HepG2 (cell line): ENCODE data around the gene GNB3. TPM values are rescaled to one million over a fixed set of nuclear protein-coding genes. Genes with fewer than 3 reads are reported as not detected.

Experiments used
- FOXK2 ChIP-seq: fragments of 450-650 bp; IDR thresholded peaks from 2 replicates; pipeline ENCODE4 v1.6.1; 2016
- FOXO4 ChIP-seq: sonication (generic); formaldehyde crosslinking; conservative IDR thresholded peaks from 2 replicates; pipeline ENCODE4 v1.8.1; 2023; ENCODE audit warnings: missing genetic modification reagents
- HMG20A ChIP-seq: IDR thresholded peaks from 2 replicates; pipeline ENCODE4 v1.6.1; 2016; ENCODE audit warnings: borderline replicate concordance
- HOXA3 ChIP-seq: sonication (generic); formaldehyde crosslinking; IDR thresholded peaks from 2 replicates; pipeline ENCODE4 v1.5.0; 2020; ENCODE audit warnings: missing genetic modification reagents
- MAF1 ChIP-seq: sonication (generic); formaldehyde crosslinking; IDR thresholded peaks from 2 replicates; pipeline ENCODE4 v1.5.0; 2020; ENCODE audit warnings: missing genetic modification reagents, borderline replicate concordance
- NFE2L1 ChIP-seq: sonication (generic); formaldehyde crosslinking; IDR thresholded peaks from 2 replicates; pipeline ENCODE4 v1.4.0; 2020; ENCODE audit warnings: missing genetic modification reagents, mild to moderate bottlenecking, borderline replicate concordance
- NFYB ChIP-seq: sonication (generic); formaldehyde crosslinking; IDR thresholded peaks from 2 replicates; pipeline ENCODE4 v1.4.0; 2020; ENCODE audit warnings: missing genetic modification reagents
- PCBP2 ChIP-seq: fragments of 200-400 bp; formaldehyde crosslinking; optimal IDR thresholded peaks from 2 replicates; pipeline ENCODE3; 2018; ENCODE audit warnings: low read length, low read depth; ENCODE audit not compliant: poor library complexity, severe bottlenecking
- PITX1 ChIP-seq: sonication (generic); formaldehyde crosslinking; IDR thresholded peaks from 2 replicates; pipeline ENCODE4 v1.5.1; 2020; ENCODE audit warnings: mild to moderate bottlenecking, missing genetic modification reagents
- RFX1 ChIP-seq: fragments of 450-650 bp; IDR thresholded peaks from 2 replicates; pipeline ENCODE4 v1.6.1; 2017
- RFXAP ChIP-seq: sonication (generic); formaldehyde crosslinking; IDR thresholded peaks from 2 replicates; pipeline ENCODE4 v1.4.0; 2020; ENCODE audit warnings: missing genetic modification reagents, borderline replicate concordance
- SP1 ChIP-seq, 2 experiments: fragments of 450-650 bp in 1 of 2; sonication (generic) in 1 of 2; formaldehyde crosslinking in 1 of 2; IDR thresholded peaks; 2 replicates each; pipeline versions ENCODE4 v1.4.0 to v1.6.1; 2016 to 2020; ENCODE audit warnings: missing genetic modification reagents in 1 of 2
- TBX2 ChIP-seq: sonication (generic); formaldehyde crosslinking; IDR thresholded peaks from 2 replicates; pipeline ENCODE4 v1.5.0; 2020; ENCODE audit warnings: missing genetic modification reagents, mild to moderate bottlenecking, borderline replicate concordance
- TEAD2 ChIP-seq: sonication (generic); formaldehyde crosslinking; IDR thresholded peaks from 2 replicates; pipeline ENCODE4 v1.9.0; 2021; ENCODE audit warnings: missing genetic modification reagents
- TOPORS ChIP-seq: sonication (generic); formaldehyde crosslinking; IDR thresholded peaks from 2 replicates; pipeline ENCODE4 v1.8.0; 2023; ENCODE audit warnings: mild to moderate bottlenecking, missing genetic modification reagents
- ZBTB7B ChIP-seq: sonication (generic); formaldehyde crosslinking; IDR thresholded peaks from 2 replicates; pipeline ENCODE4 v1.4.0; 2020; ENCODE audit warnings: missing genetic modification reagents
- ZEB1 ChIP-seq: IDR thresholded peaks from 2 replicates; pipeline ENCODE4 v1.6.1; 2012; ENCODE audit warnings: mild to moderate bottlenecking, low read depth, inconsistent platforms; ENCODE audit not compliant: insufficient replicate concordance
- ZNF251 ChIP-seq: sonication (generic); formaldehyde crosslinking; IDR thresholded peaks from 2 replicates; pipeline ENCODE4 v1.9.0; 2021; ENCODE audit warnings: mild to moderate bottlenecking, missing genetic modification reagents
- ZNF335 ChIP-seq: sonication (generic); formaldehyde crosslinking; IDR thresholded peaks from 2 replicates; pipeline ENCODE4 v1.4.0; 2020; ENCODE audit warnings: missing genetic modification reagents
- ZNF468 ChIP-seq: sonication (generic); formaldehyde crosslinking; IDR thresholded peaks from 2 replicates; pipeline ENCODE4 v1.8.0; 2022; ENCODE audit warnings: mild to moderate bottlenecking, moderate library complexity, missing genetic modification reagents
- ZNF510 ChIP-seq: sonication (generic); formaldehyde crosslinking; IDR thresholded peaks from 2 replicates; pipeline ENCODE4 v1.4.0; 2020; ENCODE audit warnings: low read depth, mild to moderate bottlenecking, missing genetic modification reagents
- ZNF609 ChIP-seq: sonication (generic); formaldehyde crosslinking; IDR thresholded peaks from 2 replicates; pipeline ENCODE4 v1.4.0; 2020; ENCODE audit warnings: mild to moderate bottlenecking, missing genetic modification reagents, borderline replicate concordance
- ZNF678 ChIP-seq: sonication (generic); formaldehyde crosslinking; IDR thresholded peaks from 2 replicates; pipeline ENCODE4 v1.4.0; 2020; ENCODE audit warnings: mild to moderate bottlenecking, missing genetic modification reagents
- ZSCAN21 ChIP-seq: sonication (generic); formaldehyde crosslinking; IDR thresholded peaks from 2 replicates; pipeline ENCODE4 v1.8.0; 2022; ENCODE audit warnings: mild to moderate bottlenecking, missing genetic modification reagents, moderate library complexity, borderline replicate concordance
- polyA plus RNA-seq, 8 experiments: library from polyadenylated mRNA; depleted of rRNA in 3 of 8; stranded (reverse) in 7 of 8; unstranded in 1 of 8; fragments of >200 nt; fragmentation: Illumina TruSeq in 4 of 8; extraction: Trizol in 4 of 8; gene quantifications; 2 replicates each; pipeline versions ENCODE4 v1.2.1 to v1.2.3, GENCODE V29; 2011 to 2016; ENCODE audit warnings: low read depth in 4 of 8, missing spikeins in 1 of 8, mixed read lengths in 1 of 8; ENCODE audit not compliant: insufficient read depth in 1 of 8
- total RNA-seq, 5 experiments: library from RNA; depleted of rRNA; stranded (reverse); fragments of >200 nt; fragmentation: Illumina TruSeq; extraction: Trizol; gene quantifications; 2 replicates each; pipeline ENCODE4 v1.2.3, GENCODE V29; 2016; ENCODE audit warnings: low read depth in 1 of 5
- TF ChIP-seq, protein P1 (sequence below): sonication (generic); formaldehyde crosslinking; IDR thresholded peaks from 2 replicates; pipeline ENCODE4 v1.5.1; 2020; ENCODE audit warnings: mild to moderate bottlenecking, missing genetic modification reagents, moderate library complexity

Gene GNB3
- total and polyA plus RNA-seq, 2 of the 13 experiments (the other 11 are each of a cell fraction or from before 2014, with no cell fraction given) = 1.3 to 3.6 TPM

- TF ChIP-seq ZNF609 (CRISPR knock-in tag) (no peak), FOXK2 (no peak), ZBTB7B (CRISPR knock-in tag) (0 out of 2 replicates have a peak, but pooled peaks have one; percentile 48), HMG20A (no peak), FOXO4 (no peak), RFXAP (CRISPR knock-in tag) (peak; percentile 73; the same call in 1 of the 2 replicates), ZNF510 (CRISPR knock-in tag) (0 out of 2 replicates have a peak, but pooled peaks have one; percentile 23), NFE2L1 (CRISPR knock-in tag) (no peak), PITX1 (no peak), SP1 (IDR thresholded peaks at IDR 0.05) (no peak), SP1 (CRISPR knock-in tag; IDR thresholded peaks at IDR 0.05) (no peak), ZNF251 (CRISPR knock-in tag) (no peak), MAF1 (CRISPR knock-in tag) (0 out of 2 replicates have a peak, but pooled peaks have one; percentile 44), ZNF678 (no peak), ZEB1 (no peak), ZSCAN21 (CRISPR knock-in tag) (no peak), ZNF335 (CRISPR knock-in tag) (no peak), ZNF468 (no peak), NFYB (CRISPR knock-in tag) (peak; percentile 50), TBX2 (no peak), TOPORS (CRISPR knock-in tag) (no peak), TEAD2 (CRISPR knock-in tag) (no peak), RFX1 (no peak), PCBP2 (no peak), HOXA3 (peak; percentile 47; the same call in 1 of the 2 replicates)
- TF ChIP-seq, protein P1, sequence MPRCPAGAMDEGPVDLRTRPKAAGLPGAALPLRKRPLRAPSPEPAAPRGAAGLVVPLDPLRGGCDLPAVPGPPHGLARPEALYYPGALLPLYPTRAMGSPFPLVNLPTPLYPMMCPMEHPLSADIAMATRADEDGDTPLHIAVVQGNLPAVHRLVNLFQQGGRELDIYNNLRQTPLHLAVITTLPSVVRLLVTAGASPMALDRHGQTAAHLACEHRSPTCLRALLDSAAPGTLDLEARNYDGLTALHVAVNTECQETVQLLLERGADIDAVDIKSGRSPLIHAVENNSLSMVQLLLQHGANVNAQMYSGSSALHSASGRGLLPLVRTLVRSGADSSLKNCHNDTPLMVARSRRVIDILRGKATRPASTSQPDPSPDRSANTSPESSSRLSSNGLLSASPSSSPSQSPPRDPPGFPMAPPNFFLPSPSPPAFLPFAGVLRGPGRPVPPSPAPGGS (CRISPR knock-in tag) = no peak
Measured at GRCh38 chr12:6829536-6830220, 11.0 kb upstream of the GNB3 start (continued).
